Measurements from ENCODE around the gene ZNF846.
"Not testable (repeated sequence)": the region's sequence is repeated elsewhere in the genome, so short reads cannot be mapped to it uniquely, and the experiment has no call there.

Gene ZNF846

DNA sequence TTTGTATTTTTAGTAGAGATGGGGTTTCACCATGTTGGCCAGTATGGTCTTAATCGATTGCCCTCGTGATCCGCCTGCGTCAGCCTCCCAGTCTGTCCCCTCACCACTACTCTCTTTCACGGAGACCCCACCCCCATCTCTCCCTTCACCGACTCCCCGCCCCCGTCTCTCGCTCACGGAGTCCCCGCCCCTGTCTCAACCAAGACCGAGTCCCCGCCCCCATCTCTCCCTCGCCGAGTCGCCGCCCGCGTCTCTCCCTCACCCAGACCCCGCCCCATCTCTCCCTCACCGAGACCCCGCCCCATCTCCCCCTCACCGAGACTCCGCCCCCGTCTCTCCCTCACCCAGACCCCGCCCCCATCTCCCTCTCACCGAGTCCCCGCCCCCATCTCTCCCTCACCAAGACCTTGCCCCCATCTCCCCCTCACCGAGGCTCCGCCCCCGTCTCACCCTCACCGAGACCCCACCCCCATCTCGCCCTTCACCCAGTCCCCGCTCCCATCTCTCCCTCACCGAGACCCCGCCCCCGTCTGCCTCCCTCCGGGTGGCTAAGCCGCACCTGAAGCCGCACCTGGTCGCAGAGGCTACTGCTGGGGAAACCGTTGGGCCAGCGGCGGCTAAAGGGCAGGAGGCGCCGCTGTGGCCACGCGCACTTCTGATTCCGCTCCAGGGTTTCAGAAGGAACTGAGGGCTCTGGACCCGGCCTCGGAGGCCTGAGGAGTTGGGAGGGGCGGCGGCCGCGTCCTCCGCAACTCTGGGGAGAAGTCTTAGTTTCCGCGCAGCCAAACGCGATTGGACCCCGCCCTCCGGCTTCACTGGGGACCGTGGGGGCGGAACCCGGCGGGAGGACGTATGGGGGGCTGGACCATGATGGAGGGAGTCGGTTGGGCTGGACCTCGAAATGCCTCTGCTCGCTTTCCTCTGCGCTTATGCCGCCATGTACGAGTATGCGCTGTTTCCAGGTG, 17.1 kb upstream of the ZNF846 start:
- Histone ChIP-seq H3K27me3 (ENCODE audit: control insufficient read depth in 1 of 2, insufficient read depth in 2 of 2, low read length in 2 of 2) (no peaks in the 10 kb centered on the region), H3K36me3 (ENCODE audit: control insufficient read depth in 1 of 2, insufficient read depth in 2 of 2, low read length in 2 of 2) (no peaks in the 10 kb centered on the region), H3K9me3 (ENCODE audit: control insufficient read depth in 1 of 2, low read length in 2 of 2) (no peaks in the 10 kb centered on the region), H3K4me3 (ENCODE audit: low read depth in 1 of 2, low read length in 2 of 2) (peak overlapping the region; percentile 74 to 78), H3K4me1 (ENCODE audit: control insufficient read depth in 1 of 2, insufficient read depth in 2 of 2, low read length in 2 of 2) (no peaks in the 10 kb centered on the region), H3K27ac (ENCODE audit: low read depth, low read length) (peak overlapping the region; percentile 98), H3K9ac (ENCODE audit: low read depth in 1 of 2, low read length in 2 of 2) (peak overlapping the region; percentile 74 to 77)

- not testable (repeated sequence) for H3K27ac ChIP-seq (ENCODE audit: low read depth, low read length); H3K4me3 ChIP-seq (ENCODE audit: low read depth in 1 of 2, low read length in 2 of 2); H3K27me3 ChIP-seq (ENCODE audit: control insufficient read depth in 1 of 2, insufficient read depth in 2 of 2, low read length in 2 of 2); H3K36me3 ChIP-seq (ENCODE audit: control insufficient read depth in 1 of 2, insufficient read depth in 2 of 2, low read length in 2 of 2); H3K9me3 ChIP-seq (ENCODE audit: control insufficient read depth in 1 of 2, low read length in 2 of 2); H3K9ac ChIP-seq (ENCODE audit: low read depth in 1 of 2, low read length in 2 of 2); H3K4me1 ChIP-seq (ENCODE audit: control insufficient read depth in 1 of 2, insufficient read depth in 2 of 2, low read length in 2 of 2)
Measured at GRCh38 chr19:9784163-9784496, 15.6 kb upstream of the ZNF846 start.

GRCh38 chr19:9782338-9782737, 13.8 kb upstream of the ZNF846 start:
- H3K27ac ChIP-seq (ENCODE audit: low read depth, low read length) = no peak overlapping the region
- no peaks in the 10 kb centered on the region for H3K27me3 ChIP-seq (ENCODE audit: control insufficient read depth in 1 of 2, insufficient read depth in 2 of 2, low read length in 2 of 2)
- no peaks in the 10 kb centered on the region for H3K4me1 ChIP-seq (ENCODE audit: control insufficient read depth in 1 of 2, insufficient read depth in 2 of 2, low read length in 2 of 2)
- no peaks in the 10 kb centered on the region for H3K36me3 ChIP-seq (ENCODE audit: control insufficient read depth in 1 of 2, insufficient read depth in 2 of 2, low read length in 2 of 2)
- H3K9ac ChIP-seq (ENCODE audit: low read depth in 1 of 2, low read length in 2 of 2) = no peak overlapping the region
- H3K4me3 ChIP-seq (ENCODE audit: low read depth in 1 of 2, low read length in 2 of 2) = no peak overlapping the region
- H3K9me3 ChIP-seq (ENCODE audit: control insufficient read depth in 1 of 2, low read length in 2 of 2) = no peaks in the 10 kb centered on the region

DNA sequence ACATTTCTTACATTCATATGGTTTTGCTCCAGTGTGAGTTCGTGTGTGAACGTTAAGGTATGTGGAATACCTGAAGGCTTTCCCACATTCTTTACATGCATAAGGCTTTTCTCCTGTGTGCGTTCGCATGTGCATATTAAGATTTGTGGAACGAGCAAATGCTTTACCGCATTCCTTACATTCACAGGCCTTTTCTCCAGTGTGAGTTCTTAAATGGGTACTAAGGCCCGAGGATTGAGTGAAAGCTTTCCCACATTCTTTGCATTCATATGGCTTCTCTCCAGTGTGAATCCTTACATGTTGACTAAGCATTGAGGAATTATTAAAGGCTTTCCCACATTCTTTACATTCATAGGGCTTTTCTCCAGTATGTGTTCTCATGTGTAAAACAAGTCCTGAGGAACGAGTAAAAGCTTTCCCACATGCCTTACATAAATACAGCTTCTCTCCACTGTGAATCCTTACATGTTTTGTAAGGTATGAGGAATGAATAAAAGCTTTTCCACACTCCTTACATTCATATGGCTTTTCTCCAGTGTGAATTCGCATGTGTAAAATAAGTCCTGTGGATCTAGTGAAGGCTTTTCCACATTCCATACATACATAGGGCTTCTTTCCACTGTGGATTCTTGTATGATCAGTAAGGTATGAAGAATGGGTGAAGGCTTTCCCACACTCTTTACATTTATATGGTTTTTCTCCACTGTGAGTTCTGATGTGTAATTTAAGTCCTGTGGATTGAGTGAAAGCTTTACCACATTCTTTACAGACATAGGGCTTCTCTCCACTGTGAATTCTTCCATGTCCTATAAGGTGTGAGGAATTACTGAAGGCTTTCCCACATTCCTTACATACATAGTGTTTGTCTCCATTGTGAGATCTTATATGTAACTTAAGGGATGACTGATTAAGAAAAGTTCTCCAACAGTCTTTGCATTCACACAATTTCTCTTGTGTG, 10.7 kb downstream of the ZNF846 start:
- Histone ChIP-seq H3K9ac (ENCODE audit: low read depth in 1 of 2, low read length in 2 of 2) (no peak overlapping the region), H3K4me1 (ENCODE audit: control insufficient read depth in 1 of 2, insufficient read depth in 2 of 2, low read length in 2 of 2) (no peaks in the 10 kb centered on the region), H3K36me3 (ENCODE audit: control insufficient read depth in 1 of 2, insufficient read depth in 2 of 2, low read length in 2 of 2) (peaks cover 23 to 38% of the 10 kb centered on the region in 2 donors), H3K27ac (ENCODE audit: low read depth, low read length) (no peak overlapping the region), H3K4me3 (ENCODE audit: low read depth in 1 of 2, low read length in 2 of 2) (peak overlapping the region; percentile 45 to 53), H3K27me3 (ENCODE audit: control insufficient read depth in 1 of 2, insufficient read depth in 2 of 2, low read length in 2 of 2) (no peaks in the 10 kb centered on the region), H3K9me3 (ENCODE audit: control insufficient read depth in 1 of 2, low read length in 2 of 2) (peaks cover 34 to 36% of the 10 kb centered on the region in 2 donors)

DNA sequence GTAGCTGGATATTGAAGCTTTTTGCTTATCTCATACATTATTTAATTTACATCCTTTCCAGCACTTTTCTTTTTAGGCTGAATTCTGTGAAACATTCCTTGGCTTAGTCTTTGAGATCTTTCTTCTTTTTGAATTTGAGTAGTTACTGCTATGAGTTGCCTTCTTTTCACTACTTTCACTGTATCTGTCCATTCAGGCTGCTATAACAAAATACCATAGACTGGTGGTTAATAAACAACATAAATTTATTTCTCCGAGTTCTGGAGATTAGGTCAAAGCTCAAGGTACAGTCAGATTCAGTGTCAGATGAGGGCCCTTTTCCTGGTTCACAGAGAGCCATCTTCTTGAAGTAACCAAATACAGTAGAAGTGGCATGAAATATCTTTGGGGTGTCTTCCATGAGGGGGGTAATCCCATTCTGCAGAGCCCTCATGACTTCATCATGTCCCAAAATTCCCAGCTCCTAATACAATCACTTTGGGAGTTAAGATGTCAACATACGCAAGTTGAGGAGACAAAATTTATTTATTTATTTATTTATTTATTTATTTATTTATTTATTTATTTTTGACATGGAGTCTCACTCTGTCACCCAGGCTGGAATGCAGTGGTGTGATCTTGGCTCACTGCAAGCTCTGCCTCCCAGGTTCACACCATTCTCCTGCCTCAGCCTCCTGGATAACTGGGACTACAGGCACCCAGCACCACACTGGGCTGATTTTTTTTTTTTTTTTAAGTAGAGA, 15.7 kb downstream of the ZNF846 start:
- peaks cover 7 to 9% of the 10 kb centered on the region in 2 donors for H3K36me3 ChIP-seq (ENCODE audit: control insufficient read depth in 1 of 2, insufficient read depth in 2 of 2, low read length in 2 of 2)
- no peak overlapping the region for H3K9ac ChIP-seq (ENCODE audit: low read depth in 1 of 2, low read length in 2 of 2)
- H3K9me3 ChIP-seq (ENCODE audit: control insufficient read depth in 1 of 2, low read length in 2 of 2) = peaks cover 31 to 45% of the 10 kb centered on the region in 2 donors
- no peaks in the 10 kb centered on the region for H3K27me3 ChIP-seq (ENCODE audit: control insufficient read depth in 1 of 2, insufficient read depth in 2 of 2, low read length in 2 of 2)
- H3K4me3 ChIP-seq (ENCODE audit: low read depth in 1 of 2, low read length in 2 of 2) = no peak overlapping the region
- H3K4me1 ChIP-seq (ENCODE audit: control insufficient read depth in 1 of 2, insufficient read depth in 2 of 2, low read length in 2 of 2) = no peaks in the 10 kb centered on the region
- H3K27ac ChIP-seq (ENCODE audit: low read depth, low read length) = no peak overlapping the region

DNA sequence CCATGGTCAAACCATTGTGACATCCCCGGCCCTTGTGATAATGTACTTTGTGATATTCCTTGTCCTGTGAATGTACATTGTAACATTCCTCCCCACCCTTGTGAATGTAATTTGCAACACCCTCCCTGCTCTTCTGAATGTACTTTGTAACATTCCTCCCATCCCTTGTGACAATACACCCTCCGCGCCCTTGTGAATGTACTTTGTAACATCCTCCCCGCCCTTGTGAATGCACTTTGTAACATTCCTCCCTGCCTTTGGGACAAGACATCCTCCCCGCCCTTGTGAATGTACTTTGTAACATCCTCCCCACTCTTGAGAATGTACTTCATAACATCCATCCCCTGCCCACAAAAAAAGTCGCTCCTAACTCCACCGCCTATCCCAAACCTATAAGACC, 17.1 kb downstream of the ZNF846 start:
- peaks cover 0 to 3% of the 10 kb centered on the region in 2 donors for H3K36me3 ChIP-seq (ENCODE audit: control insufficient read depth in 1 of 2, insufficient read depth in 2 of 2, low read length in 2 of 2)
- no peak overlapping the region for H3K9ac ChIP-seq (ENCODE audit: low read depth in 1 of 2, low read length in 2 of 2)
- H3K27ac ChIP-seq (ENCODE audit: low read depth, low read length) = no peak overlapping the region
- H3K27me3 ChIP-seq (ENCODE audit: control insufficient read depth in 1 of 2, insufficient read depth in 2 of 2, low read length in 2 of 2) = no peaks in the 10 kb centered on the region
- H3K4me3 ChIP-seq (ENCODE audit: low read depth in 1 of 2, low read length in 2 of 2) = no peak overlapping the region
- peaks cover 18 to 31% of the 10 kb centered on the region in 2 donors for H3K9me3 ChIP-seq (ENCODE audit: control insufficient read depth in 1 of 2, low read length in 2 of 2)
- H3K4me1 ChIP-seq (ENCODE audit: control insufficient read depth in 1 of 2, insufficient read depth in 2 of 2, low read length in 2 of 2) = no peaks in the 10 kb centered on the region

DNA sequence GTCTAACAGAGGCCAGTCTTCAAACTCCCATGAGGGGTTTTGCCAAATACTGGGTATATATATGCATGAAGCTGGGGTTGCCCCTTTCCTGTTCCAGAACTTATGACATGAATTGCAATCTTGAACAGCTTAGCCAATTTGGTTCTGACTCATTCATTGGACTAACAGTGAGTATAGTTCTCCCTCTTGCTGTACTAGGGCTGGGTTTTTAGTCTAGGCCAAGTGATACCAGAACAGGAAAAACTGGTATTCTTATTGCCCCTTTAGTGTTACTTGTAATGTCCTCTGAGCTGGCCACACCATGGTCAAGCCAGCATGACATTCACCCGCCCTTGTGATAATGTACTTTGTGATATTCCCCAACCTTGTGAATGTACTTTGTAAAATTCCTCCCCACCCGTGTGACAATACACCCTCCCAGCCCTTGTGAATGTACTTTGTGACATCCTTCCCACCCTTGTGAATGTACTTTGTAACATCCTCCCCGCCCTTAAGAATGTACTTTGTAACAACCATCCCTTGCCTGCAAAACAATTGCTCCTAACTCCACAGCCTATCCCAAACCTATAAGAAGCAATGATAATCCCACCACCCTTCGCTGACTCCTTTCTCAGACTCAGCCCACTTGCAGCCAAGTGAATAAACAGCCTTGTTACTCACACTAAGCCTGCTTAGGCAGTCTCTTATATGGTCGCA, 26.9 kb downstream of the ZNF846 start:
- Histone ChIP-seq H3K27ac (ENCODE audit: low read depth, low read length) (no peak overlapping the region), H3K9me3 (ENCODE audit: control insufficient read depth in 1 of 2, low read length in 2 of 2) (peaks cover 6 to 13% of the 10 kb centered on the region in 2 donors), H3K36me3 (ENCODE audit: control insufficient read depth in 1 of 2, insufficient read depth in 2 of 2, low read length in 2 of 2) (no peaks in the 10 kb centered on the region), H3K9ac (ENCODE audit: low read depth in 1 of 2, low read length in 2 of 2) (no peak overlapping the region), H3K4me1 (ENCODE audit: control insufficient read depth in 1 of 2, insufficient read depth in 2 of 2, low read length in 2 of 2) (no peaks in the 10 kb centered on the region), H3K4me3 (ENCODE audit: low read depth in 1 of 2, low read length in 2 of 2) (no peak overlapping the region), H3K27me3 (ENCODE audit: control insufficient read depth in 1 of 2, insufficient read depth in 2 of 2, low read length in 2 of 2) (no peaks in the 10 kb centered on the region)

GRCh38 chr19:9735986-9736385, 32.6 kb downstream of the ZNF846 start:
- no peak overlapping the region for H3K4me3 ChIP-seq (ENCODE audit: low read depth in 1 of 2, low read length in 2 of 2)
- no peaks in the 10 kb centered on the region for H3K4me1 ChIP-seq (ENCODE audit: control insufficient read depth in 1 of 2, insufficient read depth in 2 of 2, low read length in 2 of 2)
- H3K27ac ChIP-seq (ENCODE audit: low read depth, low read length) = no peak overlapping the region
- peaks cover 5 to 8% of the 10 kb centered on the region in 2 donors for H3K9me3 ChIP-seq (ENCODE audit: control insufficient read depth in 1 of 2, low read length in 2 of 2)
- H3K27me3 ChIP-seq (ENCODE audit: control insufficient read depth in 1 of 2, insufficient read depth in 2 of 2, low read length in 2 of 2) = no peaks in the 10 kb centered on the region
- H3K9ac ChIP-seq (ENCODE audit: low read depth in 1 of 2, low read length in 2 of 2) = no peak overlapping the region
- no peaks in the 10 kb centered on the region for H3K36me3 ChIP-seq (ENCODE audit: control insufficient read depth in 1 of 2, insufficient read depth in 2 of 2, low read length in 2 of 2)

GRCh38 chr19:9730056-9730455, 38.5 kb downstream of the ZNF846 start:
- not testable (repeated sequence) for H3K4me3 ChIP-seq (ENCODE audit: low read depth in 1 of 2, low read length in 2 of 2); H3K27me3 ChIP-seq (ENCODE audit: control insufficient read depth in 1 of 2, insufficient read depth in 2 of 2, low read length in 2 of 2); H3K27ac ChIP-seq (ENCODE audit: low read depth, low read length); H3K36me3 ChIP-seq (ENCODE audit: control insufficient read depth in 1 of 2, insufficient read depth in 2 of 2, low read length in 2 of 2); H3K4me1 ChIP-seq (ENCODE audit: control insufficient read depth in 1 of 2, insufficient read depth in 2 of 2, low read length in 2 of 2); H3K9me3 ChIP-seq (ENCODE audit: control insufficient read depth in 1 of 2, low read length in 2 of 2); H3K9ac ChIP-seq (ENCODE audit: low read depth in 1 of 2, low read length in 2 of 2)

Measured in duodenal mucosa (tissue), 2 donors.